ENCODE results near the gene RASGRF2.

GRCh38 chr5:80995908-80996307 lies 35.7 kb downstream of the RASGRF2 start:
- TF ChIP-seq CTCF (IDR thresholded peaks at IDR 0.05; ENCODE audit: low read depth, low read length, poor library complexity, severe bottlenecking) (no peak), EZH2phosphoT487 (IDR thresholded peaks at IDR 0.05; ENCODE audit: borderline replicate concordance, low read length) (no peak)
